ENCODE results near the gene IGF2R. TPM values are rescaled to one million over a fixed set of nuclear protein-coding genes. Genes with fewer than 3 reads are reported as not detected.

Gene IGF2R
- polyA plus RNA-seq, 1 donor (not counting 4 experiments of a cell fraction or from before 2014, with no cell fraction given), result 40.9 TPM

GRCh38 chr6:160077526-160077925, 108.6 kb downstream of the IGF2R start:
- dilution Hi-C loops (cut with MboI; ENCODE audit: extremely low pct_ligation_motif_present, low sequenced_read_pairs), result no loop called here
- Histone ChIP-seq H3K79me2 (ENCODE audit: control insufficient read depth, insufficient read depth, low read length) (no peaks in the 10 kb centered on the region), H4K20me1 (ENCODE audit: control insufficient read depth, extremely low read depth, insufficient read depth, low read length) (no peaks in the 10 kb centered on the region), H3K9me3 (ENCODE audit: control insufficient read depth, low read depth, low read length) (no peaks in the 10 kb centered on the region), H3K4me3 (ENCODE audit: control insufficient read depth in 2 of 3, extremely low read depth in 1 of 3, insufficient read depth in 2 of 3, low read depth in 1 of 3, low read length in 3 of 3) (no peak overlapping the region), H2AFZ (ENCODE audit: control insufficient read depth, low read length) (no peak overlapping the region), H3K9ac (ENCODE audit: control insufficient read depth, extremely low read depth, insufficient read depth, low read length) (no peak overlapping the region), H3K9me1 (ENCODE audit: control insufficient read depth, extremely low read depth, insufficient read depth, low read length) (no peaks in the 10 kb centered on the region), H3K27ac (ENCODE audit: control insufficient read depth, insufficient read depth, low read length) (no peak overlapping the region), H3K4me2 (ENCODE audit: control insufficient read depth, extremely low read depth, insufficient read depth, low read depth, low read length) (no peak overlapping the region), H3K27me3 (ENCODE audit: control insufficient read depth, extremely low read depth, insufficient read depth, low read length) (no peaks in the 10 kb centered on the region), H3K4me1 (ENCODE audit: control insufficient read depth, extremely low read depth, insufficient read depth, low read length) (no peaks in the 10 kb centered on the region), H3K36me3 (ENCODE audit: control insufficient read depth in 2 of 2, extremely low read depth in 1 of 2, insufficient read depth in 2 of 2, low read length in 2 of 2) (peaks cover 42 to 58% of the 10 kb centered on the region in 2 experiments)
- FAIRE-seq (no peak), DNase-seq (ENCODE audit: low read depth, low spot score) (no peak)
- TF ChIP-seq CTCF (optimal IDR thresholded peaks at IDR 0.05 in 1 of 3, IDR thresholded peaks at IDR 0.05 in 1 of 3, conservative IDR thresholded peaks at IDR 0.05 in 1 of 3; ENCODE audit: extremely low read depth in 1 of 3, insufficient read depth in 2 of 3, low read length in 3 of 3) (no peak), EZH2 (IDR thresholded peaks at IDR 0.05; ENCODE audit: low read length) (no peak)

- Histone ChIP-seq H3K4me2 (ENCODE audit: control insufficient read depth, extremely low read depth, insufficient read depth, low read depth, low read length) (no peak overlapping the region), H3K9ac (ENCODE audit: control insufficient read depth, extremely low read depth, insufficient read depth, low read length) (no peak overlapping the region), H3K27ac (ENCODE audit: control insufficient read depth, insufficient read depth, low read length) (no peak overlapping the region), H3K36me3 (ENCODE audit: control insufficient read depth in 2 of 2, extremely low read depth in 1 of 2, insufficient read depth in 2 of 2, low read length in 2 of 2) (peaks cover 37 to 47% of the 10 kb centered on the region in 2 experiments), H3K27me3 (ENCODE audit: control insufficient read depth, extremely low read depth, insufficient read depth, low read length) (no peaks in the 10 kb centered on the region), H3K4me1 (ENCODE audit: control insufficient read depth, extremely low read depth, insufficient read depth, low read length) (no peaks in the 10 kb centered on the region), H4K20me1 (ENCODE audit: control insufficient read depth, extremely low read depth, insufficient read depth, low read length) (no peaks in the 10 kb centered on the region), H3K9me1 (ENCODE audit: control insufficient read depth, extremely low read depth, insufficient read depth, low read length) (no peaks in the 10 kb centered on the region), H3K79me2 (ENCODE audit: control insufficient read depth, insufficient read depth, low read length) (no peaks in the 10 kb centered on the region), H3K4me3 (ENCODE audit: control insufficient read depth in 2 of 3, extremely low read depth in 1 of 3, insufficient read depth in 2 of 3, low read depth in 1 of 3, low read length in 3 of 3) (no peak overlapping the region), H3K9me3 (ENCODE audit: control insufficient read depth, low read depth, low read length) (no peaks in the 10 kb centered on the region), H2AFZ (ENCODE audit: control insufficient read depth, low read length) (no peak overlapping the region)
- TF ChIP-seq EZH2 (IDR thresholded peaks at IDR 0.05; ENCODE audit: low read length), result no peak
- no peak for TF ChIP-seq CTCF (optimal IDR thresholded peaks at IDR 0.05 in 1 of 3, IDR thresholded peaks at IDR 0.05 in 1 of 3, conservative IDR thresholded peaks at IDR 0.05 in 1 of 3; ENCODE audit: extremely low read depth in 1 of 3, insufficient read depth in 2 of 3, low read length in 3 of 3)
- FAIRE-seq (no peak), DNase-seq (ENCODE audit: low read depth, low spot score) (no peak)
- dilution Hi-C loops (cut with MboI; ENCODE audit: extremely low pct_ligation_motif_present, low sequenced_read_pairs), result no loop called here
Measured at GRCh38 chr6:160078883-160079685, 110.2 kb downstream of the IGF2R start.

Measured in keratinocyte (primary cell).